Measurements from ENCODE around the gene GSTM1. TPM values are rescaled to one million over a fixed set of nuclear protein-coding genes. Genes with fewer than 3 reads are reported as not detected.
"Not testable (repeated sequence)": the region's sequence is repeated elsewhere in the genome, so short reads cannot be mapped to it uniquely, and the experiment has no call there.

GSTM1 gene
- total RNA-seq, 1 experiment from 2014 or later: not detected

GRCh38 chr1:109704173-109704572 lies 16.6 kb downstream of the GSTM1 start:
- BruUV-seq (replicated peaks): no TSS peak
- POLR2A ChIA-PET: no interaction called here
- CTCF ChIA-PET: interaction anchor here (0.6 to 1.0 kb wide), 2 partner anchors 14 to 64 kb away, joined by 3 to 5 read pairs; no protein-coding TSS in a partner anchor
- Mint-ChIP-seq H3K36me3 (ENCODE audit: insufficient read depth, unreplicated experiment) (no peaks in the 10 kb centered on the region), H3K4me1 (ENCODE audit: low read depth, unreplicated experiment) (no peaks in the 10 kb centered on the region), H3K27ac (ENCODE audit: unreplicated experiment) (no peak overlapping the region), H3K9me3 (ENCODE audit: unreplicated experiment) (peaks cover 38% of the 10 kb centered on the region), H3K27me3 (ENCODE audit: insufficient read depth, unreplicated experiment) (no peaks in the 10 kb centered on the region), H3K4me3 (ENCODE audit: unreplicated experiment) (no peak overlapping the region)
- Histone ChIP-seq H3K27me3 (replicated peaks; ENCODE audit: control insufficient read depth, insufficient read depth, low read length) (no peaks in the 10 kb centered on the region), H3K36me3 (ENCODE audit: control insufficient read depth, insufficient read depth, low read length) (no peaks in the 10 kb centered on the region), H3K9me3 (no peaks in the 10 kb centered on the region; the same call in 1 of the 2 replicates), H3K4me3 (ENCODE audit: low read depth, low read length) (no peak overlapping the region), H3K4me1 (no peaks in the 10 kb centered on the region)
- TF ChIP-seq CTCF (IDR thresholded peaks at IDR 0.05; ENCODE audit: insufficient read depth in 1 of 2, low read depth in 1 of 2, low read length in 1 of 2, severe bottlenecking in 1 of 2, unreplicated experiment in 1 of 2): peak in 1 of 2 experiments; percentile 2
- DNase-seq: no peak
- intact Hi-C loops (cut with micrococcal nuclease; ENCODE audit: unreplicated experiment): no loop called here

GRCh38 chr1:109705411-109705810 lies 17.8 kb downstream of the GSTM1 start:
- no peaks in the 10 kb centered on the region for H3K4me1 Mint-ChIP-seq (ENCODE audit: low read depth, unreplicated experiment)
- Histone ChIP-seq H3K4me3 (ENCODE audit: low read depth, low read length) (no peak overlapping the region), H3K4me1 (no peaks in the 10 kb centered on the region), H3K36me3 (ENCODE audit: control insufficient read depth, insufficient read depth, low read length) (no peaks in the 10 kb centered on the region), H3K9me3 (no peaks in the 10 kb centered on the region; the same call in 1 of the 2 replicates), H3K27me3 (replicated peaks; ENCODE audit: control insufficient read depth, insufficient read depth, low read length) (no peaks in the 10 kb centered on the region)
- TF ChIP-seq CTCF (IDR thresholded peaks at IDR 0.05; ENCODE audit: insufficient read depth in 1 of 2, low read depth in 1 of 2, low read length in 1 of 2, severe bottlenecking in 1 of 2, unreplicated experiment in 1 of 2): no peak
- peaks cover 38% of the 10 kb centered on the region for H3K9me3 Mint-ChIP-seq (ENCODE audit: unreplicated experiment)
- DNase-seq: no peak
- H3K27ac Mint-ChIP-seq (ENCODE audit: unreplicated experiment): no peak overlapping the region
- intact Hi-C loops (cut with micrococcal nuclease; ENCODE audit: unreplicated experiment): no loop called here
- no TSS peak for BruUV-seq (replicated peaks)
- ChIA-PET POLR2A (no interaction called here), CTCF (interaction anchor here (0.9 kb wide), 1 partner anchor 65 kb away, joined by 4 read pairs; no protein-coding TSS in a partner anchor)
- no peak overlapping the region for H3K4me3 Mint-ChIP-seq (ENCODE audit: unreplicated experiment)
- H3K36me3 Mint-ChIP-seq (ENCODE audit: insufficient read depth, unreplicated experiment): no peaks in the 10 kb centered on the region
- H3K27me3 Mint-ChIP-seq (ENCODE audit: insufficient read depth, unreplicated experiment): no peaks in the 10 kb centered on the region

GRCh38 chr1:109708949-109709348 lies 21.3 kb downstream of the GSTM1 start:
- H3K4me1 ChIP-seq; H3K27me3 ChIP-seq (replicated peaks; ENCODE audit: control insufficient read depth, insufficient read depth, low read length); H3K4me3 Mint-ChIP-seq (ENCODE audit: unreplicated experiment); POLR2A ChIA-PET; BruUV-seq (replicated peaks); H3K36me3 Mint-ChIP-seq (ENCODE audit: insufficient read depth, unreplicated experiment); intact Hi-C loops (cut with micrococcal nuclease; ENCODE audit: unreplicated experiment); H3K27me3 Mint-ChIP-seq (ENCODE audit: insufficient read depth, unreplicated experiment); H3K27ac Mint-ChIP-seq (ENCODE audit: unreplicated experiment); H3K4me3 ChIP-seq (ENCODE audit: low read depth, low read length); DNase-seq; H3K36me3 ChIP-seq (ENCODE audit: control insufficient read depth, insufficient read depth, low read length); H3K9me3 ChIP-seq; H3K4me1 Mint-ChIP-seq (ENCODE audit: low read depth, unreplicated experiment): not testable (repeated sequence)
- CTCF ChIA-PET: interaction anchor here (0.6 kb wide), 1 partner anchor 432 kb away, joined by 4 read pairs; no protein-coding TSS in a partner anchor
- peaks cover 34% of the 10 kb centered on the region for H3K9me3 Mint-ChIP-seq (ENCODE audit: unreplicated experiment)

- H3K4me3 Mint-ChIP-seq (ENCODE audit: unreplicated experiment); BruUV-seq (replicated peaks); H3K27ac Mint-ChIP-seq (ENCODE audit: unreplicated experiment); H3K9me3 ChIP-seq; H3K4me3 ChIP-seq (ENCODE audit: low read depth, low read length); intact Hi-C loops (cut with micrococcal nuclease; ENCODE audit: unreplicated experiment); DNase-seq; H3K27me3 Mint-ChIP-seq (ENCODE audit: insufficient read depth, unreplicated experiment); H3K36me3 ChIP-seq (ENCODE audit: control insufficient read depth, insufficient read depth, low read length); H3K27me3 ChIP-seq (replicated peaks; ENCODE audit: control insufficient read depth, insufficient read depth, low read length); H3K4me1 ChIP-seq; H3K4me1 Mint-ChIP-seq (ENCODE audit: low read depth, unreplicated experiment); H3K36me3 Mint-ChIP-seq (ENCODE audit: insufficient read depth, unreplicated experiment); POLR2A ChIA-PET: not testable (repeated sequence)
- peaks cover 26% of the 10 kb centered on the region for H3K9me3 Mint-ChIP-seq (ENCODE audit: unreplicated experiment)
- CTCF ChIA-PET: interaction anchor here (0.6 kb wide), 1 partner anchor 433 kb away, joined by 4 read pairs; no protein-coding TSS in a partner anchor
Observed at GRCh38 chr1:109709822-109710221, 22.2 kb downstream of the GSTM1 start.

- H3K36me3 ChIP-seq (ENCODE audit: control insufficient read depth, insufficient read depth, low read length); H3K4me1 ChIP-seq; DNase-seq; H3K4me3 Mint-ChIP-seq (ENCODE audit: unreplicated experiment); BruUV-seq (replicated peaks); H3K27ac Mint-ChIP-seq (ENCODE audit: unreplicated experiment); H3K27me3 Mint-ChIP-seq (ENCODE audit: insufficient read depth, unreplicated experiment); H3K9me3 ChIP-seq; intact Hi-C loops (cut with micrococcal nuclease; ENCODE audit: unreplicated experiment); H3K27me3 ChIP-seq (replicated peaks; ENCODE audit: control insufficient read depth, insufficient read depth, low read length); H3K36me3 Mint-ChIP-seq (ENCODE audit: insufficient read depth, unreplicated experiment); CTCF ChIA-PET; H3K4me1 Mint-ChIP-seq (ENCODE audit: low read depth, unreplicated experiment); H3K4me3 ChIP-seq (ENCODE audit: low read depth, low read length); POLR2A ChIA-PET: not testable (repeated sequence)
- peaks cover 21% of the 10 kb centered on the region for H3K9me3 Mint-ChIP-seq (ENCODE audit: unreplicated experiment)
Observed at GRCh38 chr1:109711593-109712320, 24.1 kb downstream of the GSTM1 start, which contains the start of gene GSTM5. Gene GSTM5, plus strand, starts transcription at chr1:109712251. Its CDS starts 62 bp downstream, at chr1:109712313.

Data from Caco-2 (cell line).